ENCODE results near the gene BNC2. TPM values are rescaled to one million over a fixed set of nuclear protein-coding genes. Genes with fewer than 3 reads are reported as not detected.

Gene BNC2
- total and polyA plus RNA-seq, 2 donors (not counting 1 experiment from before 2014, with no cell fraction given): 34.7 to 39.1 TPM

DNA sequence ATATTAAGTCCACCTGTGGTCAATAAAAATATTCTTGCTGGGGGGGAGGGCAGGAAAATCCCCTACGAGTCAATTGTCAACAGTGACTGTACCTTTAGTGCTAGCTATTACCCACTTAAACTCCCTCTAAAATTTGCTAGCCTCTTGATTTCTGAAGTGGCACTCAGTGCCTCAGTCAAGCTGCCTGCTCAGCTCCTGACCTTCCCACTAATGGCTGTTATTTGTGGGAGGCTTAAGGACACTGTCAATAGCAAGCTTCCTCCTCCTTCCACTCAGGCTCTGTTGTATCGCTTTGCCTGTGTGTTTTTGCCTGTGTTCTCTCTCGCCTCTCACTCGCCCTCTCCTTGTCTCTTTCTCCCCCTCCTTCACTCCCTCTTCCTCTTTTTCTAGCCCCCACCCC, 140.8 kb downstream of the BNC2 start:
- peaks cover 6% of the 10 kb centered on the region for H3K4me1 ChIP-seq (ENCODE audit: control insufficient read depth, extremely low read depth, insufficient read depth, low read length)
- no peaks in the 10 kb centered on the region for H3K27me3 ChIP-seq (ENCODE audit: control insufficient read depth, insufficient read depth, low read length)
- H3K4me3 ChIP-seq (replicated peaks in 1 of 4; ENCODE audit: control extremely low read depth in 1 of 4, insufficient read depth in 1 of 4, low read depth in 3 of 4, low read length in 4 of 4): no peak overlapping the region
- H3K4me2 ChIP-seq (ENCODE audit: extremely low read depth, insufficient read depth, low read length): no peak overlapping the region
- H3K9ac ChIP-seq (ENCODE audit: insufficient read depth, low read length): no peak overlapping the region
- no peak for DNase-seq (ENCODE audit: low read depth in 2 of 2)
- H2AFZ ChIP-seq (ENCODE audit: low read length): no peak overlapping the region
- peaks cover 33% of the 10 kb centered on the region for H3K79me2 ChIP-seq (ENCODE audit: control insufficient read depth, insufficient read depth, low read length)
- peaks cover 1% of the 10 kb centered on the region for H3K36me3 ChIP-seq (ENCODE audit: control insufficient read depth, insufficient read depth, low read length)
- no peak overlapping the region for H3K27ac ChIP-seq (ENCODE audit: insufficient read depth, low read length)
- no peaks in the 10 kb centered on the region for H3K9me3 ChIP-seq (ENCODE audit: control insufficient read depth, insufficient read depth, low read depth, low read length)
- no peak for TF ChIP-seq EZH2 (IDR thresholded peaks at IDR 0.05; ENCODE audit: low read length, missing control alignments)
- TF ChIP-seq, protein P1, sequence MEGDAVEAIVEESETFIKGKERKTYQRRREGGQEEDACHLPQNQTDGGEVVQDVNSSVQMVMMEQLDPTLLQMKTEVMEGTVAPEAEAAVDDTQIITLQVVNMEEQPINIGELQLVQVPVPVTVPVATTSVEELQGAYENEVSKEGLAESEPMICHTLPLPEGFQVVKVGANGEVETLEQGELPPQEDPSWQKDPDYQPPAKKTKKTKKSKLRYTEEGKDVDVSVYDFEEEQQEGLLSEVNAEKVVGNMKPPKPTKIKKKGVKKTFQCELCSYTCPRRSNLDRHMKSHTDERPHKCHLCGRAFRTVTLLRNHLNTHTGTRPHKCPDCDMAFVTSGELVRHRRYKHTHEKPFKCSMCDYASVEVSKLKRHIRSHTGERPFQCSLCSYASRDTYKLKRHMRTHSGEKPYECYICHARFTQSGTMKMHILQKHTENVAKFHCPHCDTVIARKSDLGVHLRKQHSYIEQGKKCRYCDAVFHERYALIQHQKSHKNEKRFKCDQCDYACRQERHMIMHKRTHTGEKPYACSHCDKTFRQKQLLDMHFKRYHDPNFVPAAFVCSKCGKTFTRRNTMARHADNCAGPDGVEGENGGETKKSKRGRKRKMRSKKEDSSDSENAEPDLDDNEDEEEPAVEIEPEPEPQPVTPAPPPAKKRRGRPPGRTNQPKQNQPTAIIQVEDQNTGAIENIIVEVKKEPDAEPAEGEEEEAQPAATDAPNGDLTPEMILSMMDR (conservative IDR thresholded peaks at IDR 0.05 in 1 of 2, IDR thresholded peaks at IDR 0.05 in 1 of 2; ENCODE audit: low read depth in 1 of 2, low read length in 2 of 2): no peak
- H4K20me1 ChIP-seq (ENCODE audit: control insufficient read depth, extremely low read depth, insufficient read depth, low read length): no peaks in the 10 kb centered on the region

DNA sequence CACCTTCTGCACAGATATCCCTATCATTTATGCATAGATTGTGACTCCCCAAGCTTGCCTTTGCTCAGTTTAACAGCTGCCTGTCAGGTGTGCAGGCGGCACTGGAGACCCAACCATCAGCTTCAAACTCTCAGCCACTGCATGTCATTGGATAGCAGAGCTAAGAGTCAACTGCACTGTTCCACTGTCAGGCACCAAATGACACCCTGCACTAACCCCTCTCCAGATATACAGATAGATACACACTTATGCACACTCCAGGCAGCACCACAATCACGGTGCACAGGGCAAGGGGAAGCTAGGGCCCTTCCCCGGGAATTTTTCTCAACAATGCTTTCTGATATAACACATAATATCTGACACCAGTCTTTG, 142.3 kb downstream of the BNC2 start:
- H3K27ac ChIP-seq (ENCODE audit: insufficient read depth, low read length): peak overlapping the region; percentile 94
- H3K79me2 ChIP-seq (ENCODE audit: control insufficient read depth, insufficient read depth, low read length): peaks cover 38% of the 10 kb centered on the region
- H3K9ac ChIP-seq (ENCODE audit: insufficient read depth, low read length): no peak overlapping the region
- no peaks in the 10 kb centered on the region for H3K36me3 ChIP-seq (ENCODE audit: control insufficient read depth, insufficient read depth, low read length)
- H3K4me3 ChIP-seq (replicated peaks in 1 of 4; ENCODE audit: control extremely low read depth in 1 of 4, insufficient read depth in 1 of 4, low read depth in 3 of 4, low read length in 4 of 4): peak overlapping the region; percentile 66 to 84 (median 69)
- peak; percentile 24 to 34 for DNase-seq (ENCODE audit: low read depth in 2 of 2)
- H4K20me1 ChIP-seq (ENCODE audit: control insufficient read depth, extremely low read depth, insufficient read depth, low read length): no peaks in the 10 kb centered on the region
- H3K4me2 ChIP-seq (ENCODE audit: extremely low read depth, insufficient read depth, low read length): peak overlapping the region; percentile 98
- no peak for TF ChIP-seq EZH2 (IDR thresholded peaks at IDR 0.05; ENCODE audit: low read length, missing control alignments)
- TF ChIP-seq, protein P1 (conservative IDR thresholded peaks at IDR 0.05 in 1 of 2, IDR thresholded peaks at IDR 0.05 in 1 of 2; ENCODE audit: low read depth in 1 of 2, low read length in 2 of 2): no peak
- no peak overlapping the region for H2AFZ ChIP-seq (ENCODE audit: low read length)
- H3K27me3 ChIP-seq (ENCODE audit: control insufficient read depth, insufficient read depth, low read length): no peaks in the 10 kb centered on the region
- H3K4me1 ChIP-seq (ENCODE audit: control insufficient read depth, extremely low read depth, insufficient read depth, low read length): peaks cover 6% of the 10 kb centered on the region
- H3K9me3 ChIP-seq (ENCODE audit: control insufficient read depth, insufficient read depth, low read depth, low read length): no peaks in the 10 kb centered on the region

DNA sequence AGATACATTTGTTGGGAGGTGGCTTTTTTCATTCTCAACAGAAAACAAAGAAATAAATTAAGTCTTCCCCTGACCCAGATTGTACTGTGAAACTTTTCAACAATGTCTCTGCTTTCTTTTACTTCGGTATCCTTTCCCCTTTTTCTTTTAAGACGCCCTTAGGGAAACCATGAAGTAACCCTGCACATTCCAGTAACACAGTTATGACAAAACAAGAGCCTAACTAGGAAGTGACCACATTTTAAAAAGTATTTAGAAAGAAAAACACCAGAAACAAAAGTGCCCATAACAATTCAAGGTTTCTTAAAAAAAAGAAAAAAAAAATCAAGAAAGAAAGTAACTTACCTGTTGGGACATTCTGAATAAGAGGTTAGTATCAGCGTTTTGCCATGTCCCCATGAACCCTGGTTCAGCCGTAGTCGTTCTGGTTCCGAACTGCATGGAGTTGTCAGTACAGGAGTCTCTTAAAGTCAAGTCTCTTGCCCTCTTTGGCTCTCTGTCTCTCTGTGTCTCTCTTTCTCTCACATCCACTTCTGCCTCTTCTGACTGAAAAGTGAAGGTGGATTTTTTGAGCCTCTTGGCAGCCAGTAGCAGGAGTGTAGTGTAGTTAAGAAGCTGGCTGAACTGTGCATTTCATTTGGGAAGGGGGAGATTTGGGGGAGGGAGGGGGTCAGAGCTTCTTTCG, 142.9 kb downstream of the BNC2 start:
- peak; percentile 46 to 56 for DNase-seq (ENCODE audit: low read depth in 2 of 2)
- H3K36me3 ChIP-seq (ENCODE audit: control insufficient read depth, insufficient read depth, low read length): no peaks in the 10 kb centered on the region
- peak overlapping the region; percentile 94 for H3K27ac ChIP-seq (ENCODE audit: insufficient read depth, low read length)
- H3K4me1 ChIP-seq (ENCODE audit: control insufficient read depth, extremely low read depth, insufficient read depth, low read length): peaks cover 6% of the 10 kb centered on the region
- no peaks in the 10 kb centered on the region for H3K9me3 ChIP-seq (ENCODE audit: control insufficient read depth, insufficient read depth, low read depth, low read length)
- H3K9ac ChIP-seq (ENCODE audit: insufficient read depth, low read length): peak overlapping the region; percentile 65
- H2AFZ ChIP-seq (ENCODE audit: low read length): no peak overlapping the region
- H3K79me2 ChIP-seq (ENCODE audit: control insufficient read depth, insufficient read depth, low read length): peaks cover 38% of the 10 kb centered on the region
- H4K20me1 ChIP-seq (ENCODE audit: control insufficient read depth, extremely low read depth, insufficient read depth, low read length): no peaks in the 10 kb centered on the region
- no peak for TF ChIP-seq EZH2 (IDR thresholded peaks at IDR 0.05; ENCODE audit: low read length, missing control alignments)
- H3K27me3 ChIP-seq (ENCODE audit: control insufficient read depth, insufficient read depth, low read length): no peaks in the 10 kb centered on the region
- peak overlapping the region; percentile 66 to 84 (median 69) for H3K4me3 ChIP-seq (replicated peaks in 1 of 4; ENCODE audit: control extremely low read depth in 1 of 4, insufficient read depth in 1 of 4, low read depth in 3 of 4, low read length in 4 of 4)
- peak overlapping the region; percentile 98 for H3K4me2 ChIP-seq (ENCODE audit: extremely low read depth, insufficient read depth, low read length)

Data from fibroblast of lung (primary cell).